BJ (cell line): Measurements from ENCODE around the gene RNF115. TPM values are rescaled to one million over a fixed set of nuclear protein-coding genes. Genes with fewer than 3 reads are reported as not detected.

ENCODE experiments used
- CTCF ChIA-PET: fragments of 350-600 bp; formaldehyde crosslinking; extraction: SDS; loops from one replicate; lab custom pipeline; 2021; ENCODE audit warnings: antibody characterized with exemption, inconsistent platforms; lab: Yijun Ruan, JAX
- POLR2A ChIA-PET: fragments of 300-600 bp; sonication (Branson Sonifier 250); formaldehyde crosslinking; extraction: SDS; loops from one replicate; lab custom pipeline; 2021; ENCODE audit warnings: antibody characterized with exemption; lab: Charles Lee
- DNase-seq: peaks from one replicate; pipeline ENCODE4 v3.0.0-alpha.2; 2011; ENCODE audit warnings: low read depth
- H3K27me3 ChIP-seq: 2 replicates; pipeline ENCODE4 v1.6.0; 2011; ENCODE audit warnings: low read length; ENCODE audit not compliant: control insufficient read depth, insufficient read depth
- H3K36me3 ChIP-seq: 2 replicates; pipeline ENCODE4 v1.5.1; 2011; ENCODE audit warnings: low read length; ENCODE audit not compliant: control insufficient read depth, insufficient read depth
- H3K4me3 ChIP-seq: 2 replicates; pipeline ENCODE4 v1.5.1; 2011; ENCODE audit warnings: low read depth, mild to moderate bottlenecking, control low read depth, low read length
- CTCF ChIP-seq: IDR thresholded peaks from 2 replicates; pipeline ENCODE4 v1.5.1; 2011; ENCODE audit warnings: low read depth, mild to moderate bottlenecking, control low read depth, inconsistent platforms, low read length, moderate library complexity; ENCODE audit not compliant: insufficient read depth
- polyA minus RNA-seq: library from RNA; depleted of rRNA, polyadenylated mRNA; stranded (reverse); fragments of >200 nt; gene quantifications from 2 replicates; pipeline ENCODE4 v1.2.3, GENCODE V29; 2011; rRNA and poly(A)+ RNA removed
- polyA plus RNA-seq: library from polyadenylated mRNA; depleted of rRNA; stranded (reverse); fragments of >200 nt; gene quantifications from 2 replicates; pipeline ENCODE4 v1.2.3, GENCODE V29; 2011; rRNA removed

The RNF115 gene
- polyA plus RNA-seq (13.4 and 18.3 TPM in 2 replicates), polyA minus RNA-seq (8.2 and 9.1 TPM in 2 replicates)

DNA sequence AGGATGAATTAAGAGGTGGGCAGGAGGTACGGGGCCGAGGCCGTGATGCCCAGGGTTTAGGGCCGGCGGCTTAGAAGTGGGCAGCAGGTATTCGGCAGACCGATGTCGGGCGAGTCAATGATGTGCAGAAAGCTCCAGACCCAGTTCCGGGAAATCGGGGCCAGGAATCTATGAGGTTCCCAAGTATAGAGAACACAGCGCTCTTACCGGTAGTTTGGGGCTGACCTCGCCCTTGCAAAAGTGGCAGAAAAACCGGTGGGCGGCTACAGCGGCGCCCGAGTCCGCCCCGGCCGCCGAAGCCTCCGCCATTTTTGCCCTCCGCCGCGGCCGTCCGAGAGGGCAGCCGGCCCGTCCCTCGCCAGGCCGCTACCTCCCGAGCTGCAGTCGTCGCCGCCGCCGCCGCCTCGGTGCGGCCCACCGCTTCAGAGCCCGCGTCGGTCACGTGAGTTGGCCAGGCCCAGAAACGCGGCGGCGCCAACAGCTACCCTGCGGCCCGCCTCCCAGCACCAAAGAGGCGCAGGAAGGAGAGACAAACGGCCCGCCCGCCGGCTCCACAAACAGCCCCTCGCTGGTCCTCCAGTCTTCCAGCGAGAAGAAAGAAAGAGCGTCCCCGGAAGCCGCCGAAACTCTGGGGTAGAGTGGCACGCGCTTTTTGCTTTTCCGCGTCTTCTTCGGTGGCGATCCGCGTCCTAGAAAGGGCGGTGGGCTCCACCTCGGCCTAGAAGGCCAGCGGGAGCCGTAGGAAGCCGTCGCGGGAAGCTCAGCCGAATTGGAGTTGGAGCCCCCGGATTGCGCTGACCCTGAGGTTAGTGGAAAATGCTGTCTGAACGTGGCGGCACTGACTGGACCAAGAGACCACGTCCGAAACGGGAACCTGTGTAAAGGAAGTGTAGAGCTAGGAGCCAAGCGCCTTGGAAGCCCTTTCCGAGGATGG, at the start of gene RNF115, which contains the start of gene POLR3C:
RNF115 (minus strand) TSS at position 531 of the 934 bp plus-strand sequence; CDS start at position 309, 222 bp downstream.
POLR3C (plus strand) TSS at position 636 of the 934 bp plus-strand sequence. CDS start 1,577 bp downstream, outside the sequence.
- H3K36me3 ChIP-seq = peaks cover 8% of the 10 kb centered on the region
- ChIA-PET POLR2A (interaction anchor here (0.6 kb wide), 1 partner anchor 23 kb away, joined by 4 read pairs; no protein-coding TSS in a partner anchor), CTCF (interaction anchor here (0.9 to 4.0 kb wide), 6 partner anchors 13 to 99 kb away, joined by 3 to 36 read pairs (median 3); partner anchors contain the start of gene NUDT17)
- H3K4me3 ChIP-seq = peak within 1 kb of the TSS; percentile 50
- no peak for TF ChIP-seq CTCF
- H3K27me3 ChIP-seq = no peaks in the 10 kb centered on the region
- peak; percentile 52 for DNase-seq

GRCh38 chr1:145871994-145872924, 48.4 kb upstream of the RNF115 start:
- Histone ChIP-seq H3K27me3 (no peaks in the 10 kb centered on the region), H3K36me3 (no peaks in the 10 kb centered on the region), H3K4me3 (peak overlapping the region; percentile 35)
- CTCF ChIA-PET = interaction anchor here (0.6 to 2.6 kb wide), 9 partner anchors 9 to 55 kb away, joined by 3 to 26 read pairs (median 4); partner anchors contain the start of genes ITGA10, NUDT17, PIAS3 and RBM8A
- DNase-seq = no peak
- POLR2A ChIA-PET = interaction anchor here (0.6 to 2.2 kb wide), 3 partner anchors 13 to 55 kb away, joined by 3 to 8 read pairs (median 3); partner anchors contain the start of genes PIAS3 and RBM8A
- TF ChIP-seq CTCF = no peak

DNA sequence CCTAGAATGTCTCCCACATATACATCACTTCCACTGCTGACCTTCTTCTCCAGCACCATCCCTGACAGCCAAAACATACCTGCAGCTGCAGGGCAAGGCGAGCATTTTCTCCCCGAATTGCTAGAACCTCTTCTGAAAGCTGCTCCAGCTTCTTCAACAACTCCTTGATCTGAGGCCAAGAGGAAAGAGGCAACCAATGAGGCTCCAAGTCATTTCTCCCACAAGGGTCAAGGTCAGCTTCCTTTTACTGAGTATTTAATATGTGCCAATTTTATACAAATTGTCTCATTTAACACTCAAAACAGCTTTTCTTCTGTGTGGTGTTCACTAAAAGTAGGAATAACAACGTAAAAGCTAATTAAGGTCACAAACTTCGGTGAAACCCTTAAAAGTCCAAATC, 44.3 kb upstream of the RNF115 start:
- no peaks in the 10 kb centered on the region for H3K36me3 ChIP-seq
- TF ChIP-seq CTCF = no peak
- no peak for DNase-seq
- H3K4me3 ChIP-seq = no peak overlapping the region
- ChIA-PET CTCF (interaction anchor here (1.3 to 1.6 kb wide), 2 partner anchors 9 to 23 kb away, joined by 3 to 4 read pairs; partner anchors contain the start of gene PIAS3), POLR2A (no interaction called here)
- H3K27me3 ChIP-seq = no peaks in the 10 kb centered on the region

GRCh38 chr1:145863282-145864018, 39.6 kb upstream of the RNF115 start:
- ChIA-PET CTCF (interaction anchor here (0.7 to 10.2 kb wide), 4 partner anchors 9 to 29 kb away, joined by 3 to 179 read pairs (median 4); partner anchors contain the start of gene NUDT17), POLR2A (no interaction called here)
- no peaks in the 10 kb centered on the region for H3K27me3 ChIP-seq
- no peaks in the 10 kb centered on the region for H3K36me3 ChIP-seq
- TF ChIP-seq CTCF = no peak
- DNase-seq = no peak
- no peak overlapping the region for H3K4me3 ChIP-seq
